Activated CD4-positive, CD25-positive, alpha-beta regulatory T cell treated with anti-CD3 and anti-CD28 coated beads, Interleukin-2, amount 50 U/mL, for 24 hours (primary cell): ENCODE results near the gene AKAP13.
"Not testable (repeated sequence)": the region's sequence is repeated elsewhere in the genome, so short reads cannot be mapped to it uniquely, and the experiment has no call there.

Experiments used
- ATAC-seq, 2 donors: fragments of 150-1000 bp; cut with Tn5 transposase; one replicate each; pipeline ENCODE4 v1.10.0; 2021; ENCODE audit warnings: mild to moderate bottlenecking in 1 of 2, moderate library complexity in 1 of 2

AKAP13 gene

GRCh38 chr15:85412956-85413854 lies 32.8 kb downstream of the AKAP13 start:
- peak; percentile 94 to 95 for ATAC-seq

GRCh38 chr15:85414037-85414436 lies 33.6 kb downstream of the AKAP13 start:
- ATAC-seq, result no peak

- ATAC-seq, result no peak
Observed at GRCh38 chr15:85414495-85414894, 34.1 kb downstream of the AKAP13 start.

- ATAC-seq, result no peak
Observed at GRCh38 chr15:85414991-85415390, 34.6 kb downstream of the AKAP13 start.

GRCh38 chr15:85415783-85416182 lies 35.4 kb downstream of the AKAP13 start:
- no peak for ATAC-seq

- ATAC-seq, result no peak
Observed at GRCh38 chr15:85417276-85417675, 36.9 kb downstream of the AKAP13 start.

- ATAC-seq, result peak; percentile 53 to 56
Observed at GRCh38 chr15:85419161-85419560, 38.8 kb downstream of the AKAP13 start.

- peak; percentile 13 to 27 for ATAC-seq
Observed at GRCh38 chr15:85421116-85421925, 40.9 kb downstream of the AKAP13 start.

GRCh38 chr15:85422607-85423006 lies 42.2 kb downstream of the AKAP13 start:
- no peak for ATAC-seq

- no peak for ATAC-seq
Observed at GRCh38 chr15:85423256-85423655, 42.9 kb downstream of the AKAP13 start.

- ATAC-seq, result no peak
Observed at GRCh38 chr15:85424154-85424553, 43.8 kb downstream of the AKAP13 start.

GRCh38 chr15:85426481-85426880 lies 46.1 kb downstream of the AKAP13 start:
- ATAC-seq, result no peak

- ATAC-seq, result no peak
Observed at GRCh38 chr15:85427286-85428028, 47.1 kb downstream of the AKAP13 start.

GRCh38 chr15:85429522-85429921 lies 49.1 kb downstream of the AKAP13 start:
- no peak for ATAC-seq

- ATAC-seq, result peak; percentile 86 to 98
Observed at GRCh38 chr15:85430406-85431204, 50.2 kb downstream of the AKAP13 start.

GRCh38 chr15:85439996-85440395 lies 59.6 kb downstream of the AKAP13 start:
- ATAC-seq, result no peak

GRCh38 chr15:85440451-85440850 lies 60.0 kb downstream of the AKAP13 start:
- ATAC-seq, result peak; percentile 58 to 67

- ATAC-seq, result not testable (repeated sequence)
Observed at GRCh38 chr15:85441854-85442253, 61.5 kb downstream of the AKAP13 start.

- ATAC-seq, result no peak
Observed at GRCh38 chr15:85443046-85443445, 62.6 kb downstream of the AKAP13 start.

GRCh38 chr15:85443593-85444087 lies 63.2 kb downstream of the AKAP13 start:
- peak; percentile 85 to 86 for ATAC-seq

- no peak for ATAC-seq
Observed at GRCh38 chr15:85444122-85444745, 63.8 kb downstream of the AKAP13 start.
